Adrenal gland (tissue), 12 donors: ENCODE measurements around the gene LRRC31. TPM values are rescaled to one million over a fixed set of nuclear protein-coding genes. Genes with fewer than 3 reads are reported as not detected.

ENCODE experiments used
- DNase-seq, 7 donors: peaks; one replicate each; pipeline ENCODE4 v3.0.0-alpha.2; 2019 to 2020
- H3K27ac ChIP-seq, 5 donors: fragments of 200-600 bp; sonication (generic) in 4 of 5; 1 replicate in 3 of 5; 2 replicates in 2 of 5; pipeline versions ENCODE4 v1.5.1 to v1.8.0; 2016 to 2020; ENCODE audit warnings: mild to moderate bottlenecking in 1 of 5
- H3K27me3 ChIP-seq: fragments of 200-600 bp; 2 replicates; pipeline ENCODE4 v1.8.0; 2021
- H3K36me3 ChIP-seq, 2 donors: fragments of 200-600 bp; replicated peaks in 1 of 2; 1 replicate in 1 of 2; 2 replicates in 1 of 2; pipeline versions ENCODE4 v1.5.1 to v1.8.0; 2018 to 2022
- H3K4me1 ChIP-seq, 2 donors: fragments of 200-600 bp; replicated peaks in 1 of 2; 1 replicate in 1 of 2; 2 replicates in 1 of 2; pipeline versions ENCODE4 v1.5.1 to v1.8.0; 2018 to 2021
- H3K4me3 ChIP-seq, 4 donors: fragments of 200-600 bp; sonication (generic) in 3 of 4; one replicate each; pipeline ENCODE4 v1.5.1; 2016 to 2018
- H3K9me3 ChIP-seq, 3 donors: fragments of 200-600 bp; sonication (generic) in 1 of 3; replicated peaks in 1 of 3; 1 replicate in 2 of 3; 2 replicates in 1 of 3; pipeline versions ENCODE4 v1.5.1 to v1.8.0; 2016 to 2021
- POLR2A ChIP-seq, 2 donors: fragments of 450-650 bp; IDR thresholded peaks; one replicate each; pipeline ENCODE4 v1.6.1; 2017; ENCODE audit warnings: antibody characterized with exemption in 2 of 2, mild to moderate bottlenecking in 2 of 2, moderate library complexity in 1 of 2
- WGBS, 4 donors: extraction: QIAGEN DNeasy Blood & Tissue Kit in 2 of 4; methylation state at CpG; one replicate each; pipeline versions ENCODE4 v1.1.5 to v1.1.7; 2013 to 2017; 5-methylcytosine and 5-hydroxymethylcytosine counted together
- intact Hi-C, 2 donors: fragments of 100-400 bp; cut with DNase I; formaldehyde crosslinking; loops; one replicate each; pipeline versions ENCODE4 v1.14.1 to v1.15.0; 2022 to 2023
- polyA plus RNA-seq, 3 donors: library from polyadenylated mRNA; stranded (reverse); fragments of 200-250 nt in 2 of 3; fragments of 350-450 nt in 1 of 3; fragmentation: Illumina TruSeq in 1 of 3; extraction: RNeasy Lipid Tissue Mini Kit (QIAGEN cat#74804) in 1 of 3; gene quantifications; one replicate each; pipeline ENCODE4 v1.2.3, GENCODE V29; 2013 to 2014
- total RNA-seq, 9 donors: library from RNA; depleted of rRNA in 4 of 9; stranded (reverse); fragments of >200 nt in 4 of 9; fragments of 120-200 nt in 1 of 9; fragmentation: NEBNext Ultra II Directional in 1 of 9; extraction: Animal tissue kit (Norgen Biotek cat#: 25700) in 1 of 9; gene quantifications; one replicate each; pipeline versions ENCODE4 v1.1.0 to v1.2.4, GENCODE V29; 2013 to 2023
- TF ChIP-seq, protein P1 (sequence below), 6 experiments: fragments of 450-650 bp in 4 of 6; fragments of 200-600 bp in 2 of 6; sonication (generic) in 1 of 6; IDR thresholded peaks; 1 replicate in 5 of 6; 2 replicates in 1 of 6; pipeline versions ENCODE4 v1.5.1 to v1.8.0; 2016 to 2021; ENCODE audit warnings: antibody characterized with exemption in 6 of 6, mild to moderate bottlenecking in 2 of 6, moderate library complexity in 1 of 6
- donor health status: healthy with polysubstance abuse.
- donor health status: Bipolar disorder and iron deficiency.
- donor health status: DM: yes; HTN: yes; CAD: no.
- donor health status: DM: no; HTN: no; CAD: no.
- donor health status: DM: no; HTN: no; CAD: no.
- donor health status: DM: yes; HTN: yes; CAD: no.

LRRC31 gene
- total and polyA plus RNA-seq, 12 donors: 0.06 TPM; not detected in 11

DNA sequence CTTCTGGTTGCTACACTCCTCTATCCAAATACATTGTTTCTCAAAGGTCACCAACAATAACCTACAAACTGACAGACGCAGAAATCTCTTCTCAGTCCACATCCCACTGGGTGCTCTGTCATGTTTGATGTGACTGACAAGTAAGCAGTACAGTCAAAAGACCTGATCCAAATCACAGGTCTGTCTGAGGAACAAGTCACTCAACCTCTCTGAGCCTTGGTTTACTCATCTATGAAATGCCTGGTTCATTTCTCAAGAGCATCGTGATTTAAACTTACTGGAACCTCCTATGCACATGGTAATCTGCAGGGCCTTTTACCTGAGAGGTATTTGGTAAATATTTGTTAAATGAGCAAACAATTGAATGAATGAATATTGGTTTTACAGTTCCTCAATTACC, 5.5 kb downstream of the LRRC31 start:
- WGBS, 4 donors: 83 to 92% (median 90%) methylated on average over 2 of the region's 2 CpGs
- no peak for DNase-seq
- no peak overlapping the region for H3K27ac ChIP-seq
- H3K36me3 ChIP-seq: no peaks in the 10 kb centered on the region
- no peak overlapping the region for H3K4me3 ChIP-seq
- intact Hi-C loops: loop anchor here in 1 of 2 donors (10.0 kb wide), 1 partner anchor 101 kb away; the partner anchor contains the start of gene SEC62
- no peaks in the 10 kb centered on the region for H3K4me1 ChIP-seq
- H3K9me3 ChIP-seq: no peaks in the 10 kb centered on the region
- H3K27me3 ChIP-seq: no peaks in the 10 kb centered on the region
- TF ChIP-seq, protein P1, sequence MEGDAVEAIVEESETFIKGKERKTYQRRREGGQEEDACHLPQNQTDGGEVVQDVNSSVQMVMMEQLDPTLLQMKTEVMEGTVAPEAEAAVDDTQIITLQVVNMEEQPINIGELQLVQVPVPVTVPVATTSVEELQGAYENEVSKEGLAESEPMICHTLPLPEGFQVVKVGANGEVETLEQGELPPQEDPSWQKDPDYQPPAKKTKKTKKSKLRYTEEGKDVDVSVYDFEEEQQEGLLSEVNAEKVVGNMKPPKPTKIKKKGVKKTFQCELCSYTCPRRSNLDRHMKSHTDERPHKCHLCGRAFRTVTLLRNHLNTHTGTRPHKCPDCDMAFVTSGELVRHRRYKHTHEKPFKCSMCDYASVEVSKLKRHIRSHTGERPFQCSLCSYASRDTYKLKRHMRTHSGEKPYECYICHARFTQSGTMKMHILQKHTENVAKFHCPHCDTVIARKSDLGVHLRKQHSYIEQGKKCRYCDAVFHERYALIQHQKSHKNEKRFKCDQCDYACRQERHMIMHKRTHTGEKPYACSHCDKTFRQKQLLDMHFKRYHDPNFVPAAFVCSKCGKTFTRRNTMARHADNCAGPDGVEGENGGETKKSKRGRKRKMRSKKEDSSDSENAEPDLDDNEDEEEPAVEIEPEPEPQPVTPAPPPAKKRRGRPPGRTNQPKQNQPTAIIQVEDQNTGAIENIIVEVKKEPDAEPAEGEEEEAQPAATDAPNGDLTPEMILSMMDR (IDR thresholded peaks at IDR 0.05): no peak
- TF ChIP-seq POLR2A (IDR thresholded peaks at IDR 0.05): no peak

DNA sequence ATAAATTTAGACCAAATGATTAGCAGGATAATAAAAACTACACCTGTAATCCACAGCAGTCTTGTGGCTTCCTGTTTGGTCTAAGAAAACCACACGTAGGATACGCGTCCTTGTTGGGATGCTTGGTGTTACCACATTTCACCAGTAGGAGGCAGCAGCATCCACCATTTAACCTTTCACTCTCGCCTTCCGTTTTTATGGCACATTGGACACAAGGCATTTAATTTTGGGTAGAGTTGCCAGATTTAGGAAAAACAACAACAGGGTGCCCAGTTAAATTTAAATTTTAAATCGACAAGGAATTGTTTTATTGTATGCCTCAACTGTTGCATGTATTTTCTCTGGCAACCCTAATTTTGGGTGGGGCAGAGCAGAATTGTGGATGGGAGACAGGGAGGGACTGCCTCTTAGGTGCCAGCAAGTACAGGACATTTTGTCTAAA, 6.3 kb downstream of the LRRC31 start:
- peak; percentile 44 to 90 (median 69) for DNase-seq
- H3K36me3 ChIP-seq: no peaks in the 10 kb centered on the region
- intact Hi-C loops: loop anchor here in 1 of 2 donors (10.0 kb wide), 1 partner anchor 101 kb away; the partner anchor contains the start of gene SEC62

DNA sequence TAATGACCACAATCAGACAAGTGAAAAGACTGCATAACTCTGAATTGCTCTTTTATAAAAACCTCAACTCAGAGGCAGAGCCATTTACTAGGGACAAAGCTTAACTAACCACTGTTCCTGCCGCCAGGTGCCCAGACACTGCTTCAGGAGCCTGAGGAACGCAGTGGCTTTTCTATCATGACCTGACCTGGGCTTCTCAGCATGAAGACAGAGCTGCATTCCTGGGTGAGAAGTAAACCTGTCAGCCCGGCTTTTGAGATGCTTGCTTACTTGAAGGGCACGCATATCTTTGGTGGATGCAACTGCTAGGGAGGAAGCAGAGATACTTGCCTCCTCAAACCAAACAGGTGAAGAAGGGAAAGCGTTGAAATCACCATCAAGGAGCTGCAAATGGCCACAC, 7.9 kb downstream of the LRRC31 start:
- H3K9me3 ChIP-seq: no peaks in the 10 kb centered on the region
- DNase-seq: no peak
- TF ChIP-seq, protein P1 (IDR thresholded peaks at IDR 0.05): no peak
- TF ChIP-seq POLR2A (IDR thresholded peaks at IDR 0.05): no peak
- no peaks in the 10 kb centered on the region for H3K36me3 ChIP-seq
- no peaks in the 10 kb centered on the region for H3K27me3 ChIP-seq
- 73 to 83% (median 80%) methylated on average over 3 to 5 of the region's 5 CpGs for WGBS, 4 donors
- no peaks in the 10 kb centered on the region for H3K4me1 ChIP-seq
- intact Hi-C loops: loop anchor here in 1 of 2 donors (10.0 kb wide), 1 partner anchor 103 kb away; the partner anchor contains the start of gene SEC62
- no peak overlapping the region for H3K4me3 ChIP-seq
- no peak overlapping the region for H3K27ac ChIP-seq

More for the DNA sequence above, 6.3 kb downstream of the LRRC31 start:
- WGBS, 4 donors: 1 to 2% (median 2%) methylated on average over 6 of the region's 6 CpGs
- H3K4me3 ChIP-seq: no peak overlapping the region
- no peaks in the 10 kb centered on the region for H3K9me3 ChIP-seq
- no peaks in the 10 kb centered on the region for H3K27me3 ChIP-seq
- H3K4me1 ChIP-seq: no peaks in the 10 kb centered on the region
- no peak for TF ChIP-seq POLR2A (IDR thresholded peaks at IDR 0.05)
- TF ChIP-seq, protein P1 (IDR thresholded peaks at IDR 0.05): peak; percentile 86 to 92 (median 90)
- H3K27ac ChIP-seq: no peak overlapping the region

DNA sequence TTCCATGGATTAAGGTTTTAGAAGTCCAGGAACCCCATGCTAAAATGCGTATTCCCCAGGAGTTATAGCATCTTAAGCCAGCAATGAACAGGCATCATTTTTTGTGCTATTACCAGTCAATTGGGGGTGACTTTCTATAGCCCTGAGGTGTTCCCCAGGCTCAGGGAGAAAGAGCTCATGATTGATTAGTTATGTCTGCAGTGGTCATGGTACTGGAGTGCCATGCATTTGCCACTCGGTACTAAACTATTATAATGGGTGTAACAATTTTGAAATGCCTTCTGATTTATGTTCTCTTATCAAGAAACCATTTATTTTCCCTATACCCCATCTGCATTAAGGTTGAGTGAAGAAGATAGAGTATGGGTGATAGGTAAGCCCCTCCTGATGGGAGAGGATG, 11.9 kb downstream of the LRRC31 start:
- H3K4me1 ChIP-seq: no peaks in the 10 kb centered on the region
- no peaks in the 10 kb centered on the region for H3K36me3 ChIP-seq
- peaks cover 5% of the 10 kb centered on the region for H3K27me3 ChIP-seq
- 61 to 83% (median 73%) methylated on average over 2 of the region's 2 CpGs for WGBS, 4 donors
- TF ChIP-seq POLR2A (IDR thresholded peaks at IDR 0.05): no peak
- TF ChIP-seq, protein P1 (IDR thresholded peaks at IDR 0.05): no peak
- no peaks in the 10 kb centered on the region for H3K9me3 ChIP-seq
- H3K27ac ChIP-seq: no peak overlapping the region
- DNase-seq: no peak
- intact Hi-C loops: no loop called here
- H3K4me3 ChIP-seq: no peak overlapping the region
